C4-2B (cell line): ENCODE measurements around the gene IGFN1.

Source experiments
- H3K27ac ChIP-seq: fragments of 450-650 bp; 2 replicates; pipeline ENCODE4 v1.5.1; 2017
- CTCF ChIP-seq: fragments of 450-650 bp; conservative IDR thresholded peaks from 2 replicates; pipeline ENCODE4 v1.5.1; 2017; ENCODE audit warnings: mild to moderate bottlenecking
- ZFX ChIP-seq: fragments of 450-650 bp; IDR thresholded peaks from 2 replicates; pipeline ENCODE4 v1.6.1; 2017

The IGFN1 gene

GRCh38 chr1:201248721-201249559 lies 58.3 kb downstream of the IGFN1 start:
- no peak overlapping the region for H3K27ac ChIP-seq
- TF ChIP-seq ZFX (no peak), CTCF (no peak)

GRCh38 chr1:201250326-201251011 lies 59.8 kb downstream of the IGFN1 start:
- H3K27ac ChIP-seq, result no peak overlapping the region
- TF ChIP-seq CTCF (no peak), ZFX (no peak)

GRCh38 chr1:201251411-201251810 lies 60.8 kb downstream of the IGFN1 start:
- no peak for TF ChIP-seq ZFX
- no peak for TF ChIP-seq CTCF
- no peak overlapping the region for H3K27ac ChIP-seq

- no peak overlapping the region for H3K27ac ChIP-seq
- no peak for TF ChIP-seq ZFX
- TF ChIP-seq CTCF, result no peak
Measured at GRCh38 chr1:201251851-201252430, 61.3 kb downstream of the IGFN1 start.

GRCh38 chr1:201252944-201253371 lies 62.3 kb downstream of the IGFN1 start:
- TF ChIP-seq ZFX (no peak), CTCF (no peak)
- H3K27ac ChIP-seq, result no peak overlapping the region

- TF ChIP-seq CTCF (no peak), ZFX (no peak)
- no peak overlapping the region for H3K27ac ChIP-seq
Measured at GRCh38 chr1:201253411-201253810, 62.8 kb downstream of the IGFN1 start.
